Measurements from ENCODE around the gene SERPINB10.

The SERPINB10 gene

GRCh38 chr18:63951302-63951705 lies 43.5 kb downstream of the SERPINB10 start:
- no peak for DNase-seq

DNA sequence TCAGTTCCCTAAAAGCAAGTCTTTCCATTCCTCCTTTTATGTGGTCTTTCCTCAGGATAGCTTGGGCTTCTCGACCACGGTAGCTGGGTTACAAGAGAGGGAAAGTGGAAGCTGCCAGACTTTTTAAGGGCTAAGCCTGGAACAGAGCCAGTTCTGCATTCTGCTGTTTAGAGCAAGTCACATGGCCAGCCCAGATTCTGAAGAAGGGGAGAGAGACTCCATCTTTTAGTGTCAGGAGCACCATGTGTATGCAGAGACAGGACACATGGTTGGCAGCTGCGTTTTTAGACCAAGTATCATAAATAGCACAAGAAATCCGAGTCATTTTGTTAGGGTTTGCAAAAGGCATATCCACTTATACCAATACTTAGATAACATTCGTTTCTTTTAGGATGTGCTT lies 46.1 kb downstream of the SERPINB10 start:
- DNase-seq = no peak

DNA sequence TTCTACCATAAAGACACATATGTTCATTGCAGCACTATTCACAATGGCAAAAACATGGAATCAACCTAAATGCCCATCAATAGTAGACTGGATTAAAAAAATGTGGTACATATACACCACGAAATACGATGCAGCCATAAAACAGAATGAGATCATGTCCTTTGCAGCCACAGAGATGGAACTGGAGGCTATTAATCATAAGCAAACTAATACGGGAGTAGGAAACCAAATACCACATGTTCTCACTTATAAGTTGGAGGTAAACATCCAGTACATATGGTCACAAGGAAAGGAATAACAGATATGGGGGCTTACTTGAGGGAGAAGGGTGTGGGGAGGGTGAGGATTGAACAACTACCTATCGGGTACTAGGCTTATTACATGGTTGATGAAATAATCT lies 49.0 kb downstream of the SERPINB10 start:
- no peak for DNase-seq

DNA sequence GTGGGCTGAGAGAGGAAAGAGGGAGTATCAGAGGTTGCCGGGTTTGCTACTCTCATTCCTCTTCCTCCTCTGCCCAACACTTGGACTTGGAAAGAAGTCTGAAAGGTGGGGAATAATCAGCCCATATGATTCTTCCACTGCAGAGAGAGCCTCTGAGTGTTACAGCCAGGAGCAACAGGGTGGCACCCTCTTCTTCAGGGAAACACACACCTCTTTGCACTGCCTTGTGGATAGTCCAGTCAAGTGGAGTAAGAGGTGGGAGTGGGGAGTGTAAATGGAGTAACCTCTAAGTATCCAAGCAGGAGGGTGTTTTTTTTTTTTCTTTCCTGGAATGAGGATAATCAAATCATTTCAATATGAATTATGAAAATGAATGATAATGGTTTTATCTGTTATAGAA lies 53.1 kb downstream of the SERPINB10 start:
- DNase-seq = no peak

- no peak for DNase-seq
Measured at GRCh38 chr18:63961435-63961980, 53.8 kb downstream of the SERPINB10 start.

- DNase-seq = no peak
Measured at GRCh38 chr18:63962137-63962536, 54.4 kb downstream of the SERPINB10 start.

DNA sequence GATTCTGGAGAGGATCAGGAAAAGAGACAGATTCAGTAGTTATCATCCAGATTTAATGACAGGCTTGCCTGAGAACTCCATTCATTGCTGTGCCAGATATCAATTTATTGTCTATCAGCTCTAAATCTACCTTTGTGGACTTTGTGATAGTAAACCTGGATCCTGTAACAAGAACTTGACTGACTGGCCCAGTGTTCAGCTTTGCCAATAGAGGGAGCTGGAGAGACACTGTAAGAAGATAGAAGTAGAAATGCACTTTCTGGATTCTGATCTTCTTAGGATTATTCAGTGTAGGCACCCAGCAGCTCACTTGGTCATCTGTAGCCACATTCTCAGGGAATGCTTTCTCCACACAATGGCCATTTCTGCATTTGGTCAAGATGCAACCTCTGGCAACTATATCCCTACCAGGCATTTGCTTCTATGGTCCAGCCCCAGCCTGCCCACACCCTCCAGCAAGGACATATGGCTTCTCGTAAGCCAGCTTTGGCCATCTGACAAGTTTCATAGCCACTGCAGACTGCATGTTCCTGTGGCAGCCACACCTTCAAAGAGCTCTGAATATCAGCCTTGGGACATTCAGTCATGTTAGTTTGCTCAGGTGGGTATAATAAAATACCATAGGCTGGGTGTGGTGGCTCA lies 56.0 kb downstream of the SERPINB10 start:
- no peak for DNase-seq

DNA sequence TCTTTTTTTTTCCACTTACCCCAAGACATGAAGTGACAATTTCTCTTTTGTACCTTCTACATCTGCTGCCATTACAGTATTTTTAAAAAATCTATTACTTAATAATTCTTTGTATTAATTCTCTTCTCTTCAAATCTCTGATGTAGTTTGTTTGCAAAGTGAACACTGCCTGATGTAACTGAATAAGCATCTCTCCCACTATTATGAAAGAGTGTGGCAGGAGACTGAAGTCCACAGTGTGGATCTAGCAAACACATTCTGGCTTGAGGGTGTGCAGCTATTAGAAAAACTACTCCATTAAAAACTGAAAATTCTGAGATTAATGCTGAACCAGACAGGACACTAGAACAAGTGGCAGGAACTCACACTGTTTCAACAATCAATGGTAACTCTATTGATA lies 57.1 kb downstream of the SERPINB10 start:
- no peak for DNase-seq

DNA sequence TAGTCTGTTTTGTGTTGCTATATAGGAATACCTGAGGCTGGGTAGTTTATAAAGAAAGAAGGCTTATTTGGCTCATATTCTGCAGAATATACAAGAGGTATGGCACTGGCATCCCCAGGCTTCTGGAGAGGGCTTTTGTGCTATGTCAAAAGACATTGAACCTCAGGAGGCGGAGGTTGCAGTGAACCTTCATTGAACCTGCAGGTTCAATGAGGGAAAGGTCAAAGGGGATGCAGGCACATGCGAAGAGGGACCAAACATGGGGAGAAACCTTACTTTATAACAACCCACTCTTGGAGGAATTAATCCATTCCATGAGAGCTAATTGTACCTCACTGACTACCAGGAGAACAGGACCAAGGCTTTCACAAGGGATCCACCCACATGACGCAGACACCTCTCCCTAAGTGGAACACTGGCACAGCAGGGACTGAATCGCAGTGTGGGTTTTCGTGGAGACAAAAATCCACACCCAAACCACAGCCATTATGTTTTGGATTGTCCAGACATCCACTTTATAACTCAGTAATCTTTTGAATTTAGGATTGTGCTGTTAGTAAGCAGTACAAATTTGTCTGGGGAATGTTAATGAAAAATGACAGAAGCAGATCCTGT lies 58.1 kb downstream of the SERPINB10 start:
- no peak for DNase-seq

DNA sequence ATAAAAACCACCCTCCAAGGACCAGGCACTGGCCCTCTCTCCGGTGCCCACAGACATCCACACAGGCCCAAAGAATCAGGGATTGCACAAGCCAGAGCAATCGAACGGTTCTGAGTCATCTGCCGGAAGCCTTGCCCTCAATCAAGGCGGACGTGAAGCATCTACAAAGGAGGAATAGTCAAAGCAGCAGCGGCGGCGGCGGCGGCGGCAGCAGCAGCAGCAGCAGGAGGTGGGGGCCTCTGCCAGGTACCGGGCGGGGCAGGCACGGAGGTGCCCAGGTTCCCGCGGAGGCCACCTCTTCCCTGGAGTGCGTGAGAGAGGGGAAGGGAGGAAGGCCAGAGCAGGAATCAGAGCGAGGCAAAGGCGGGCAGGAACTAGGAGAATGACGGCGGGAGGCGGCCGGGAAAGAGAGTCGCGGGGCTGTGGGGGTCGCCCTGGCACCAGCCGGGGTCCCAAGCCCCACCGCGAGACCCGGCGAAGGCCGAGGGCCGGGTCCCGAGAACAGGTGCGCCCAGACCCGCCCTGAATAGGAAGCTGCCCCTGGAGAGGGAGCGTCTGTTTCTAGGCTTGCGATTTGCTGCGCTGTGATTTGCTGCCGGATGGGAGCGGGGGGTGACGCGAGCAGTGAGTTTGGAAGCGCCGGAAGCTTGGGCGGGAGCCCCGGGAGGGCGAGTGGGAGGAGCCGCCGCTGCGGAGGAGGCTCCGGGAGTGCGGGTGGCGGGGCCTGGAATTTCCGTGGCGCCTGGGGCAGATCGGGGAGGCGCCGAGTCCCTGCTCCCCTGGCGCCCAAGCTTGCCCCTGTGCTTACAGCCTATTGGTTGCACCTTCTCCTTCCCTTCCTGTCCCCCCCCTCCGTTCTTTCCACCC lies 62.4 kb downstream of the SERPINB10 start, which contains the start of gene SERPINB8:
Gene SERPINB8 (plus strand): TSS at position 140 of the 867 bp plus-strand sequence. CDS start 8,228 bp downstream, outside the sequence.
- DNase-seq = peak; percentile 67

GRCh38 chr18:63970809-63971205 lies 63.0 kb downstream of the SERPINB10 start:
- DNase-seq = no peak

DNA sequence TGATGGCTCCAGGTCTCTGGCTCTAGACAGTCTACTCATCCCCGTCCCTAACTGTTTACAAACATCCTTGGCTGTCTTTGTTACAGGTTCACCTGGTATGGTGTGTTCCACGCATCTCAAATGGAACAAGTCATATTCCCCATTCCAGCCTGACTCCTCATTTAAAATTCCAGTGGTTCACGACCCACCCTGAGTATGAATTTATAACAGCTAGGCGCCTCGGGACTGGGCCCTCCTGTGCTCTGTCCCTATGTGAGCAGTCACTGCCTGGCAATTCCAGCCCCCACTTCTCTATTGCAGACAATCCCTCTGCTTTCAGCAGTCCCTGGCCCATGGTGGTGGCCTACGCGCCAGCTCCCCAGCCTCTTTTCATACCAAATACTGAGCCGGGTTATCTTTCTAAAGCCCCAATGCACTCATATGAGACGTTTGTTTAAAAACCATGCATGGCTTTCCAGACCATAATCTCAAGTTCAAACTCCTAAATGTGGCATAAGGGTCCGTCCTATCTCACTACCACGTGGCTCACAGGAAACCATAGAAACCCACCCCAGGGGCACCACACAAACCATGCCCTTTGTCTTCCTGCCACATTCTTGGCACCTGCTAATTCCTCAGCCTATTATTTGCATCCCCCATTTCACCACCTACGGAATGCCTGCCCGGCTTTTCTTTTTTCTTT lies 63.7 kb downstream of the SERPINB10 start:
- DNase-seq = no peak

DNA sequence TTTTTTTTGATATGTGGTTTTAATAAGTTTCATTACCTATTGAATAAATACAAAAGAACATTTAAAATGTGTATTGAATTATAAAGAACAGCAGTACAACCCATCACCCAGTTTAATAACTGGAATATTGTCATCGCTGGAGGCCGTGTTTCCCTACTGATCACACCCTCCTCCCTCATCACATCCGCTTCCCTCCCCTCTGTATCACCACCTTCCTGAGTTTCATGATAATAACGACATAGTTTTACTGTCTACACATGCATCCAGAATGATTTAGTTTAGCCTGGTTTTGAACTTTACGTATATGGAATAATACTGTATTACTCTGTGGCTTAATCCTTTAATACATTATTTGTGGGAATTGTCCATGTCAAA lies 64.2 kb downstream of the SERPINB10 start:
- no peak for DNase-seq

GRCh38 chr18:63974991-63975390 lies 67.2 kb downstream of the SERPINB10 start:
- DNase-seq = no peak

- DNase-seq = no peak
Measured at GRCh38 chr18:63975628-63976027, 67.9 kb downstream of the SERPINB10 start.

DNA sequence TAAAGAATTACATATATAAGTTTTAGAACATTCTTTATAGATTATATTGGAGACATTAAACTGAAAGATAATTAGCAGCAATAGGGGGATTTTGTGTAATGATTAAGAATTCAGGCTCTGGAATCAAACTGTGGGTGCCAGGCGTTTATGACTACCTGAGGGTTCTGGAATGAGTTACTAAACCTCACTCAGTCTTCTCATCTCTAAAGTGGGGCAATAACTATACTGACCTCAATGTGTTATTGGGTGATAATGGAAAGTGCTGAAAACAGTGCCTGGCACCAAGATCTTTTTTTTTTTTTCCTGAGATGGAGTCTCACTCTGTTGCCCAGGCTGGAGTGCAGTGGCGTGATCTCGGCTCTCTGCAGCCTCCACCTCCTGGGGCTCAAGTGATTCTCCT lies 69.3 kb downstream of the SERPINB10 start:
- DNase-seq = no peak

DNA sequence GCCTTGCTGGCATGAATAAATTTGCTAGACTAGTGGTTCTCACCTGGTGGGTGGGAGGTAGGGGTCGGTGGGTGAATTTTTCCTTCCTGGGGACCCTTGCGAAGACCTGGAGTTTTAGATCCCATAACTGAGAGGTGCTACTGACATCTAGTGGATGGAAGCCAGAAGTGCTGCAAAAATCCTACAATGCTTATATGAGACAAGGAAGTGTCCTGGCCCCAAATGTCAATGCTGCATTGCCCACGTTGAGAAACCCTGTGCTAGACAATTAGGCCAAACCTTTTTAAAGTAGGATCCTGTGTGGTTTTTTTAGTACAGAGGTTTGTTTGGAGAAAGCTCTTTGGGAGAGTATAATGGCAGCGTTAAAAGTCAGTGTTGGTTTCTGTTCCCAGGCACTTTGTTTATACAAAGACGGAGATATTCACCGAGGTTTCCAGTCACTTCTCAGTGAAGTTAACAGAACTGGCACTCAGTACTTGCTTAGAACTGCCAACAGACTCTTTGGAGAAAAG lies 71.7 kb downstream of the SERPINB10 start:
- no peak for DNase-seq

- no peak for DNase-seq
Measured at GRCh38 chr18:63980027-63980426, 72.3 kb downstream of the SERPINB10 start.

DNA sequence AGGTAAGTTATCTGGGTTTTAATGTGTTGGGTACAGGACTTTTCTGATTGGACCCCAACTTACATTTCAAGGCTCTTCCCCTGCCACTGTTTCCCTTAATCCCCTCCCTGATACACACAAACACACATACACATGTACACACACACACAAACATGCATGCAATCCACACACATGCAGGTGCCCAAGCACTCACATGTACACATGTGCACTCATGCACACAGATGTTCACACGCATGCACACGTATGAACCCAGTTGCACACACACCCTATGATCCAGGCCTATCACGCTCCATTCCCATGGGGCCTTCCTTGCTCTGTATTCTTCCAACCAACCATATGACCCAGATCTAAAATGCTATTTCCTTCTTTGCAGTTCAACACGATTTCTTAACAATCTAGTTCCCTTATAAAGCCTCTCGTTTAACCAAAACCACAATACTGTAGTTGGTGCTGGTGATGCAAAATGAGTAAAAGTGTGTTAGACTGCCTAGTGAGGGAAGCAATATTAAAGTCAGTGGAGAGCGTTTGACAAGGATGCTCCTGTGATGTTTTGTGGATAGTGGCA lies 73.2 kb downstream of the SERPINB10 start:
- DNase-seq = no peak

- no peak for DNase-seq
Measured at GRCh38 chr18:63981719-63982118, 74.0 kb downstream of the SERPINB10 start.

GRCh38 chr18:63982361-63982760 lies 74.6 kb downstream of the SERPINB10 start:
- DNase-seq = no peak
